Brain microvascular endothelial cell (primary cell): ENCODE measurements around the gene C9orf78.

ENCODE experiments used
- DNase-seq: peaks from one replicate; pipeline ENCODE4 v3.0.0-alpha.2; 2020
- H3K27ac ChIP-seq: fragments of 250-450 bp; sonication (Bioruptor Pico); 2 replicates; pipeline ENCODE4 v1.5.1; 2020; ENCODE audit warnings: mild to moderate bottlenecking, moderate library complexity
- H3K27me3 ChIP-seq: fragments of 250-450 bp; sonication (Bioruptor Pico); replicated peaks from 2 replicates; pipeline ENCODE4 v1.5.1; 2020; ENCODE audit warnings: mild to moderate bottlenecking
- H3K36me3 ChIP-seq: fragments of 250-450 bp; sonication (Bioruptor Pico); replicated peaks from 2 replicates; pipeline ENCODE4 v1.5.1; 2020; ENCODE audit warnings: mild to moderate bottlenecking
- H3K4me3 ChIP-seq: 2 replicates; pipeline ENCODE4 v1.5.1; 2011; ENCODE audit warnings: low read depth, mild to moderate bottlenecking, control low read depth, low read length, moderate library complexity
- in situ Hi-C: cut with HindIII; loops from 2 replicates; pipeline ENCODE4 v1.10.0; 2017; ENCODE audit warnings: low sequenced_read_pairs, low pct_ligation_motif_present
- TF ChIP-seq, protein P1 (sequence below): IDR thresholded peaks from 2 replicates; pipeline ENCODE4 v1.5.1; 2011; ENCODE audit warnings: low read depth, mild to moderate bottlenecking, moderate library complexity, low read length, control low read depth, inconsistent platforms; ENCODE audit errors: missing control alignments

C9orf78 gene

DNA sequence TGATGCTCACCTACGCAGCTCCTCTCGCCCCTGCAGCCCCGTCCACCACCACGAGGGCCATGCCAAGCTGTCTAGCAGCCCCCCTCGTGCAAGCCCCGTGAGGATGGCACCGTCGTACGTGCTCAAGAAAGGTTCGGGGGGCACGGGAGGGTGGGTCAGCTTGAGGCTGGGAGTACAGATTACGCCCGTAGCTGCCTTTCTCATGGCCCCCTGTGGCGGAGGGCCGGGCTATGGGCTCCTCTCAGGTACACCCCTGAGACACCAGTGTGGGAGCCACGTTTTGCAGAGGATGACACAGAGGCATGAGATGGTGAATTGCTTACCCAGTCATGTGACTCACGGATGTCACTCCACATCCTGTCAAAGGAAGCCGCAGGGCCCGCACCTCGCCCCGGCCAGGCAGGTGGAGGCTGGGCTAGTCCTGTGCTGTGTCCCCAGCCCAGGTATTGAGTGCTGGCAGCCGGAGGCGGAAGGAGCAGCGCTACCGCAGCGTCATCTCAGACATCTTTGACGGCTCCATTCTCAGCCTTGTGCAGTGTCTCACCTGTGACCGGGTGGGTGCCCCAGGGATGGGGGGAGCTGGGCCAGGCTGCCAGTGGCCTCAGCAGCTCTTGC, 33.9 kb upstream of the C9orf78 start:
- Histone ChIP-seq H3K4me3 (no peak overlapping the region), H3K36me3 (peaks cover 13% of the 10 kb centered on the region), H3K27me3 (no peaks in the 10 kb centered on the region), H3K27ac (no peak overlapping the region)
- TF ChIP-seq, protein P1, sequence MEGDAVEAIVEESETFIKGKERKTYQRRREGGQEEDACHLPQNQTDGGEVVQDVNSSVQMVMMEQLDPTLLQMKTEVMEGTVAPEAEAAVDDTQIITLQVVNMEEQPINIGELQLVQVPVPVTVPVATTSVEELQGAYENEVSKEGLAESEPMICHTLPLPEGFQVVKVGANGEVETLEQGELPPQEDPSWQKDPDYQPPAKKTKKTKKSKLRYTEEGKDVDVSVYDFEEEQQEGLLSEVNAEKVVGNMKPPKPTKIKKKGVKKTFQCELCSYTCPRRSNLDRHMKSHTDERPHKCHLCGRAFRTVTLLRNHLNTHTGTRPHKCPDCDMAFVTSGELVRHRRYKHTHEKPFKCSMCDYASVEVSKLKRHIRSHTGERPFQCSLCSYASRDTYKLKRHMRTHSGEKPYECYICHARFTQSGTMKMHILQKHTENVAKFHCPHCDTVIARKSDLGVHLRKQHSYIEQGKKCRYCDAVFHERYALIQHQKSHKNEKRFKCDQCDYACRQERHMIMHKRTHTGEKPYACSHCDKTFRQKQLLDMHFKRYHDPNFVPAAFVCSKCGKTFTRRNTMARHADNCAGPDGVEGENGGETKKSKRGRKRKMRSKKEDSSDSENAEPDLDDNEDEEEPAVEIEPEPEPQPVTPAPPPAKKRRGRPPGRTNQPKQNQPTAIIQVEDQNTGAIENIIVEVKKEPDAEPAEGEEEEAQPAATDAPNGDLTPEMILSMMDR = no peak
- in situ Hi-C loops = no loop called here
- no peak for DNase-seq

DNA sequence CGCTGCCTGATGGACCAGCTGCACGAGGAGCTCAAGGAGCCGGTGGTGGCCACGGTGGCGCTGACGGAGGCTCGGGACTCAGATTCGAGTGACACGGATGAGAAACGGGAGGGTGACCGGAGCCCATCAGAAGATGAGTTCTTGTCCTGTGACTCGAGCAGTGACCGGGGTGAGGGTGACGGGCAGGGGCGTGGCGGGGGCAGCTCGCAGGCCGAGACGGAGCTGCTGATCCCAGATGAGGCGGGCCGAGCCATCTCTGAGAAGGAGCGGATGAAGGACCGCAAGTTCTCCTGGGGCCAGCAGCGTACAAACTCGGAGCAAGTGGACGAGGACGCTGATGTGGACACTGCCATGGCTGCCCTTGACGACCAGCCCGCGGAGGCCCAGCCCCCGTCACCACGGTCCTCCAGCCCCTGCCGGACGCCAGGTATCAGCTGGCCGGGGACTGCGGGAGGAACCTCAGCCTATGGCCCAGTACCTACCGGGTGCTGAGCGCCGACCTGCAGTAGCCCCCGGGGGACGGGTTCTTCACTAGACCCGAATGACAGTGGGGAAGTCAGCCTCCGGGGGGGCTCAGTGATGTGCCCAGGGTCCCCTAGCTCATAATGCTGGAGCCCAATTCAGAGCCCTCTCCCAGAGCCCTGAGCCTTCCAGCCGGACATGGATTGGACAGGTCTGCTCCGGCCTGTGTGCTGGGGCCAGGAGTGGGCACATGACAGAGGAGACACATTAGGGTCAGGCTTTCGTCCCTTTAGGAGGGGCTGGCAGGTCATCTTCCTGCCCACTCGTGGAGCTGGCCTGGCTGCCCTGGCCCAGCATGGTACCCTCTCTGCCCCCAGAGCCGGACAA, 33.2 kb upstream of the C9orf78 start:
- H3K36me3 ChIP-seq = peaks cover 16% of the 10 kb centered on the region
- in situ Hi-C loops = no loop called here
- TF ChIP-seq, protein P1 = no peak
- DNase-seq = no peak
- no peak overlapping the region for H3K4me3 ChIP-seq
- H3K27ac ChIP-seq = no peak overlapping the region
- H3K27me3 ChIP-seq = no peaks in the 10 kb centered on the region

DNA sequence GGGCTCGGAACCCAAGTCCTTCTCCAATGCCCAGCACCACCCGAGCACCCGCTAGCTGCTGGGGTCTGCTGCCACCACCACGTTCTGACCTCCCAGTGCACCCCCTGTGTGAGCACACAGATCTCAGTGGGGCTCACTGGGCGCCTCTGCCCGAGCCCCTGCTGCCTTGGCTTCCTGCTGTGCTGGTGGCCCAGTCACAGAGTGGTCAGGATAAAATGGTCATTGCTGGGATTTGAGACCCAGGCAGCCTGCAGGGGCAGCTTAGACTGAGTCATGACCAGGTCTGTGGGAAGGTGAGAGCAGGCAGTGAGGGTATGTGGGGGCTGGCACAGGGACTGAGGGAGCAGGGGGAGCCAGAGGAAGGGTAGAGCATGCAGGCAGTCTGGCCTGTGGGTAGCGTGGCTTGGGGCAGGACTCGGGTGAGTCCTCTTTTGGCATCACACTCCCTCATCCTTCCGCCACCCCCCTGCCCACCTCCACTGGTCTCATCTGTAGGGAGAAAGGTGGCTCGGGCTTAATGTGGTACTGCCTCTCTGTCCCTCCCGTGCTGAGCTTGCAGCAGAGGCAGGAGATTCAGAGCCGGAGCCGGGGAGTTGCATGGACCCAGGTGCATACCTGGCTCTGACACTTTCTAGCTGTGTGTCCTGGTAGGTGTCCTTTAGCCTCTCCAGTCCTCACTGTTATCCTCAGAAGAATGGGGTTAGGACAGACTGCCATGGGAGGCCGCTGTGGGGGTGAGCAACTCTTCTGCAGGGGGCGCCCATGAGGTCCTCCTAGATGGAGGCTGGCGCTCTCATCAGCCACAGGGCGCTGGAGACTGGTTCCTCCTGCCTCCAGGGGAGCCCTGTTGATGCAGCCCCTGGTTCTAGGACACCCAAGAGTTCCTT, 32.3 kb upstream of the C9orf78 start:
- H3K27ac ChIP-seq = no peak overlapping the region
- no peak for DNase-seq
- TF ChIP-seq, protein P1 = peak; percentile 10
- no peak overlapping the region for H3K4me3 ChIP-seq
- no peaks in the 10 kb centered on the region for H3K27me3 ChIP-seq
- in situ Hi-C loops = no loop called here
- H3K36me3 ChIP-seq = peaks cover 19% of the 10 kb centered on the region

- Histone ChIP-seq H3K27me3 (no peaks in the 10 kb centered on the region), H3K4me3 (no peak overlapping the region), H3K27ac (no peak overlapping the region), H3K36me3 (peaks cover 25% of the 10 kb centered on the region)
- TF ChIP-seq, protein P1 = no peak
- DNase-seq = no peak
- in situ Hi-C loops = no loop called here
These were observed 31.5 kb upstream of the C9orf78 start for GRCh38 chr9:129866394-129867135.

DNA sequence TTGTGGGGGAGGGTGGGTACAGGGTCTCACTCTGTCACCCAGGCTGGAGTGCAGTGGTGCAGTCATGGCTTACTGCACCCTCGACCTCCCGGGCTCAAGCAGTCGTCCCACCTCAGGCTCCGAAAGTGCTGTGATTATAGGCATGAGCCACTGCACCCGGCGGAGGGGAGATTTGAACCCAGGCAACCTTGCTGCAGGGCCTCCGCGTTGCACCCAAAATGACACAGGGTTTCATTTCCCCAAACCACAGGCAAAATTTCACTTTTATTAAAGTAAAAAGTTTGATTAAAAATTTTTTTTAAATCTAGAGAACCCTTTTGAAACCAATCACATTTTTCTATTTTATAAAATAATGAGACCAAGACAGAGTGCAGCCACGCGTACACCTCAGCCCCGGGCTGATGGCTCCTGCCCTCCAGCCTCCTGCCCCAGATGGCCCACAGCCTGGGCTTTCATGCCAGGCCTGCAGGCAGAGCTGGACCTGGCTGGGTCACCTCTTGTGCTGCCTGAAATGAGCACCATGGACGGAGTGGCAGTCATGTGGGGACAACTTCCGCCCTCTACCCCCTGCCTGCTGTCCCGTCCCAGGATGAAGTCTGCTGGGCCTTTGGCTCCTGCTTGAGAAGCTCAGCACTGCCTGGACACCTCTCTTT, 30.7 kb upstream of the C9orf78 start:
- no peaks in the 10 kb centered on the region for H3K27me3 ChIP-seq
- no peak for DNase-seq
- H3K4me3 ChIP-seq = no peak overlapping the region
- no peak overlapping the region for H3K27ac ChIP-seq
- in situ Hi-C loops = no loop called here
- TF ChIP-seq, protein P1 = no peak
- peaks cover 32% of the 10 kb centered on the region for H3K36me3 ChIP-seq
